Sigmoid colon (tissue), 7 donors: Measurements from ENCODE around the gene ARSB. TPM values are rescaled to one million over a fixed set of nuclear protein-coding genes. Genes with fewer than 3 reads are reported as not detected.

Experiments
- DNase-seq: peaks from one replicate; pipeline ENCODE4 v3.0.0-alpha.2; 2019
- H3K27ac ChIP-seq, 4 donors: fragments of 200-600 bp; sonication (generic); one replicate each; pipeline ENCODE4 v1.5.1; 2016 to 2019; ENCODE audit warnings: mild to moderate bottlenecking in 1 of 4
- H3K27me3 ChIP-seq, 3 donors: fragments of 200-600 bp; sonication (generic); one replicate each; pipeline ENCODE4 v1.5.1; 2019; ENCODE audit warnings: mild to moderate bottlenecking in 1 of 3
- H3K36me3 ChIP-seq, 4 donors: fragments of 200-600 bp; sonication (generic); one replicate each; pipeline ENCODE4 v1.5.1; 2016 to 2019
- H3K4me1 ChIP-seq, 4 donors: fragments of 200-600 bp; sonication (generic); one replicate each; pipeline ENCODE4 v1.5.1; 2017 to 2019
- H3K4me3 ChIP-seq, 4 donors: fragments of 200-600 bp; sonication (generic); one replicate each; pipeline ENCODE4 v1.5.1; 2017 to 2019; ENCODE audit warnings: mild to moderate bottlenecking in 2 of 4, moderate library complexity in 1 of 4
- H3K9me3 ChIP-seq, 4 donors: fragments of 200-600 bp in 3 of 4; sonication (generic) in 3 of 4; one replicate each; pipeline versions ENCODE4 v1.5.1 to v1.6.1; 2013 to 2019
- CTCF ChIP-seq, 4 experiments: fragments of 450-650 bp in 3 of 4; fragments of 200-600 bp in 1 of 4; IDR thresholded peaks; one replicate each; pipeline ENCODE4 v1.5.1; 2016 to 2019; ENCODE audit warnings: antibody characterized with exemption in 4 of 4, mild to moderate bottlenecking in 3 of 4, moderate library complexity in 2 of 4
- EP300 ChIP-seq, 4 donors: sonication (generic); formaldehyde crosslinking; IDR thresholded peaks; one replicate each; pipeline ENCODE4 v1.6.1; 2017; ENCODE audit warnings: antibody characterized with exemption in 4 of 4
- POLR2A ChIP-seq, 2 donors: fragments of 450-650 bp; IDR thresholded peaks; one replicate each; pipeline ENCODE4 v1.6.1; 2016; ENCODE audit warnings: antibody characterized with exemption in 2 of 2, mild to moderate bottlenecking in 2 of 2, moderate library complexity in 2 of 2
- POLR2AphosphoS5 ChIP-seq, 4 donors: sonication (generic); formaldehyde crosslinking; IDR thresholded peaks; one replicate each; pipeline ENCODE4 v1.6.1; 2017; ENCODE audit warnings: antibody characterized with exemption in 4 of 4
- WGBS, 2 donors: extraction: QIAGEN DNeasy Blood & Tissue Kit; methylation state at CpG; one replicate each; pipeline ENCODE4 v1.1.7; 2013; 5-methylcytosine and 5-hydroxymethylcytosine counted together
- intact Hi-C: fragments of 100-400 bp; cut with DNase I; formaldehyde crosslinking; loops from one replicate; pipeline ENCODE4 v1.15.1; 2023
- polyA plus RNA-seq, 3 donors: library from polyadenylated mRNA; stranded (reverse); fragments of 200-250 nt; gene quantifications; one replicate each; pipeline ENCODE4 v1.2.3, GENCODE V29; 2013
- total RNA-seq, 4 donors: library from RNA; depleted of rRNA; stranded (reverse); fragments of >200 nt; gene quantifications; one replicate each; pipeline ENCODE4 v1.1.0, GENCODE V29; 2016
- donor health status: healthy with polysubstance abuse.
- donor health status: Bipolar disorder and iron deficiency.
- donor health status: healthy.

Gene ARSB
- total RNA-seq (10 to 100 TPM in 3 of 4 donors, 1 to 10 TPM in 1; 8.6 to 22.2 (median 17.0) TPM), polyA plus RNA-seq (1 to 10 TPM; 1.2 to 4.8 (median 2.8) TPM)

GRCh38 chr5:78985116-78985724 is at the start of gene ARSB:
Gene ARSB, minus strand, starts transcription at chr5:78985310. Its CDS starts 62 bp downstream, at chr5:78985248.
- TF ChIP-seq EP300 (IDR thresholded peaks at IDR 0.05), result no peak
- TF ChIP-seq POLR2A (IDR thresholded peaks at IDR 0.05), result no peak
- TF ChIP-seq CTCF (IDR thresholded peaks at IDR 0.05), result no peak
- TF ChIP-seq POLR2AphosphoS5 (IDR thresholded peaks at IDR 0.05), result peak in 3 of 4 donors; percentile 0 to 19 (median 1)
- Histone ChIP-seq H3K4me3 (peak within 1 kb of the TSS; percentile 71 to 97 (median 78)), H3K4me1 (peaks cover 0 to 26% (median 21%) of the 10 kb centered on the region in 4 donors), H3K9me3 (no peaks in the 10 kb centered on the region), H3K27ac (peak within 1 kb of the TSS; percentile 95 to 100 (median 98)), H3K36me3 (no peaks in the 10 kb centered on the region), H3K27me3 (no peaks in the 10 kb centered on the region)
- intact Hi-C loops, result loop anchor here (10.0 kb wide), 1 partner anchor 690 kb away; the partner anchor contains the start of gene AP3B1
- DNase-seq, result peak; percentile 75
- 0% methylated on average over 57 of the region's 57 CpGs for WGBS, 2 donors

GRCh38 chr5:79032782-79033181 is 47.7 kb upstream of the ARSB start:
- Histone ChIP-seq H3K27ac (no peak overlapping the region), H3K4me1 (no peaks in the 10 kb centered on the region), H3K27me3 (no peaks in the 10 kb centered on the region), H3K9me3 (peaks cover 0 to 3% (median 0%) of the 10 kb centered on the region in 4 donors), H3K4me3 (no peak overlapping the region), H3K36me3 (no peaks in the 10 kb centered on the region)
- no peak for DNase-seq
- 92% methylated on average over 5 of the region's 5 CpGs for WGBS, 2 donors
- TF ChIP-seq POLR2AphosphoS5 (IDR thresholded peaks at IDR 0.05) (no peak), POLR2A (IDR thresholded peaks at IDR 0.05) (no peak), EP300 (IDR thresholded peaks at IDR 0.05) (no peak), CTCF (IDR thresholded peaks at IDR 0.05) (no peak)
- intact Hi-C loops, result no loop called here

- H3K27me3 ChIP-seq, result no peaks in the 10 kb centered on the region
- H3K27ac ChIP-seq, result no peak overlapping the region
- H3K4me1 ChIP-seq, result no peaks in the 10 kb centered on the region
- no peak for DNase-seq
- H3K9me3 ChIP-seq, result peaks cover 0 to 3% (median 0%) of the 10 kb centered on the region in 4 donors
- H3K4me3 ChIP-seq, result no peak overlapping the region
- H3K36me3 ChIP-seq, result no peaks in the 10 kb centered on the region
- WGBS, 2 donors, result 91 to 92% methylated on average over 10 of the region's 10 CpGs
- no peak for TF ChIP-seq POLR2A (IDR thresholded peaks at IDR 0.05)
- TF ChIP-seq POLR2AphosphoS5 (IDR thresholded peaks at IDR 0.05), result no peak
- no peak for TF ChIP-seq EP300 (IDR thresholded peaks at IDR 0.05)
- no peak for TF ChIP-seq CTCF (IDR thresholded peaks at IDR 0.05)
- intact Hi-C loops, result no loop called here
Measured at GRCh38 chr5:79032031-79032695, 47.1 kb upstream of the ARSB start.

GRCh38 chr5:79031485-79031867 is 46.4 kb upstream of the ARSB start:
- Histone ChIP-seq H3K4me1 (no peaks in the 10 kb centered on the region), H3K27me3 (no peaks in the 10 kb centered on the region), H3K4me3 (no peak overlapping the region), H3K27ac (no peak overlapping the region), H3K36me3 (no peaks in the 10 kb centered on the region), H3K9me3 (no peaks in the 10 kb centered on the region)
- WGBS, 2 donors, result 95 to 97% methylated on average over 1 of the region's 1 CpG
- intact Hi-C loops, result no loop called here
- DNase-seq, result no peak
- TF ChIP-seq CTCF (IDR thresholded peaks at IDR 0.05) (no peak), EP300 (IDR thresholded peaks at IDR 0.05) (no peak), POLR2A (IDR thresholded peaks at IDR 0.05) (no peak), POLR2AphosphoS5 (IDR thresholded peaks at IDR 0.05) (no peak)
